Brain microvascular endothelial cell (primary cell): ENCODE measurements around the gene FAM107B.
A peak's percentile ranks its signal among the peaks of the same experiment; 100 is the strongest.

Experiments used
- DNase-seq: peaks from one replicate; pipeline ENCODE4 v3.0.0-alpha.2; 2020
- H3K27ac ChIP-seq: fragments of 250-450 bp; sonication (Bioruptor Pico); 2 replicates; pipeline ENCODE4 v1.5.1; 2020; ENCODE audit warnings: mild to moderate bottlenecking, moderate library complexity
- H3K27me3 ChIP-seq: fragments of 250-450 bp; sonication (Bioruptor Pico); replicated peaks from 2 replicates; pipeline ENCODE4 v1.5.1; 2020; ENCODE audit warnings: mild to moderate bottlenecking
- H3K36me3 ChIP-seq: fragments of 250-450 bp; sonication (Bioruptor Pico); replicated peaks from 2 replicates; pipeline ENCODE4 v1.5.1; 2020; ENCODE audit warnings: mild to moderate bottlenecking
- H3K4me3 ChIP-seq: 2 replicates; pipeline ENCODE4 v1.5.1; 2011; ENCODE audit warnings: low read depth, mild to moderate bottlenecking, control low read depth, low read length, moderate library complexity
- CTCF ChIP-seq: IDR thresholded peaks from 2 replicates; pipeline ENCODE4 v1.5.1; 2011; ENCODE audit warnings: low read depth, mild to moderate bottlenecking, moderate library complexity, low read length, control low read depth, inconsistent platforms; ENCODE audit errors: missing control alignments
- in situ Hi-C: cut with HindIII; loops from 2 replicates; pipeline ENCODE4 v1.10.0; 2017; ENCODE audit warnings: low sequenced_read_pairs, low pct_ligation_motif_present

FAM107B gene

GRCh38 chr10:14547816-14548215 is 226.9 kb downstream of the FAM107B start:
- peak; percentile 53 for TF ChIP-seq CTCF
- H3K27ac ChIP-seq = no peak overlapping the region
- in situ Hi-C loops = no loop called here
- no peaks in the 10 kb centered on the region for H3K27me3 ChIP-seq
- no peak for DNase-seq
- no peak overlapping the region for H3K4me3 ChIP-seq
- H3K36me3 ChIP-seq = peaks cover 2% of the 10 kb centered on the region

GRCh38 chr10:14545827-14546226 is 228.9 kb downstream of the FAM107B start:
- TF ChIP-seq CTCF = no peak
- peak; percentile 65 for DNase-seq
- Histone ChIP-seq H3K27ac (peak overlapping the region; percentile 10), H3K36me3 (peaks cover 2% of the 10 kb centered on the region), H3K27me3 (no peaks in the 10 kb centered on the region), H3K4me3 (no peak overlapping the region)
- in situ Hi-C loops = no loop called here

- no peak for DNase-seq
- Histone ChIP-seq H3K36me3 (peaks cover 3% of the 10 kb centered on the region), H3K4me3 (no peak overlapping the region), H3K27ac (no peak overlapping the region), H3K27me3 (no peaks in the 10 kb centered on the region)
- TF ChIP-seq CTCF = no peak
- in situ Hi-C loops = no loop called here
Measured at GRCh38 chr10:14543904-14544210, 230.8 kb downstream of the FAM107B start.

- in situ Hi-C loops = no loop called here
- H3K27me3 ChIP-seq = no peaks in the 10 kb centered on the region
- H3K27ac ChIP-seq = peak overlapping the region; percentile 31
- peaks cover 3% of the 10 kb centered on the region for H3K36me3 ChIP-seq
- H3K4me3 ChIP-seq = no peak overlapping the region
- TF ChIP-seq CTCF = peak; percentile 33
- peak; percentile 43 for DNase-seq
Measured at GRCh38 chr10:14543046-14543903, 231.4 kb downstream of the FAM107B start.

GRCh38 chr10:14541379-14541778 is 233.3 kb downstream of the FAM107B start:
- no peak for TF ChIP-seq CTCF
- H3K27me3 ChIP-seq = no peaks in the 10 kb centered on the region
- H3K27ac ChIP-seq = no peak overlapping the region
- peaks cover 2% of the 10 kb centered on the region for H3K36me3 ChIP-seq
- H3K4me3 ChIP-seq = no peak overlapping the region
- no peak for DNase-seq
- in situ Hi-C loops = no loop called here

- in situ Hi-C loops = no loop called here
- H3K4me3 ChIP-seq = no peak overlapping the region
- no peak overlapping the region for H3K27ac ChIP-seq
- TF ChIP-seq CTCF = no peak
- DNase-seq = no peak
- no peaks in the 10 kb centered on the region for H3K27me3 ChIP-seq
- peaks cover 2% of the 10 kb centered on the region for H3K36me3 ChIP-seq
Measured at GRCh38 chr10:14540611-14541010, 234.1 kb downstream of the FAM107B start.
